Upper lobe of left lung (tissue), 4 donors: ENCODE data around the gene EMC7.

Experiments
- CTCF ChIP-seq, 6 experiments: fragments of 450-650 bp in 4 of 6; fragments of 200-600 bp in 2 of 6; sonication (generic) in 2 of 6; IDR thresholded peaks; one replicate each; pipeline ENCODE4 v1.5.1; 2016 to 2019; ENCODE audit warnings: antibody characterized with exemption in 6 of 6
- EP300 ChIP-seq, 4 donors: sonication (generic); formaldehyde crosslinking; IDR thresholded peaks; one replicate each; pipeline ENCODE4 v1.5.1; 2017; ENCODE audit warnings: antibody characterized with exemption in 4 of 4, control low read depth in 2 of 4
- POLR2A ChIP-seq, 4 donors: fragments of 450-650 bp; IDR thresholded peaks; one replicate each; pipeline ENCODE4 v1.5.1; 2016 to 2017; ENCODE audit warnings: antibody characterized with exemption in 4 of 4, mild to moderate bottlenecking in 2 of 4

- TF ChIP-seq POLR2A (IDR thresholded peaks at IDR 0.05) (no peak), CTCF (IDR thresholded peaks at IDR 0.05) (no peak), EP300 (IDR thresholded peaks at IDR 0.05) (no peak)
Measured at GRCh38 chr15:34133511-34133910, 31.8 kb upstream of the EMC7 start.
